NCI-H446 (cell line): ENCODE results near the gene IGSF1.
"Not testable (repeated sequence)": the region's sequence is repeated elsewhere in the genome, so short reads cannot be mapped to it uniquely, and the experiment has no call there.

ENCODE experiments used
- DNase-seq, 2 experiments: peaks; one replicate each; lab custom pipeline; 2025; lab: John Stamatoyannopoulos, UW

The IGSF1 gene

GRCh38 chrX:131270080-131270479 is 19.0 kb downstream of the IGSF1 start:
- DNase-seq, result no peak

GRCh38 chrX:131264665-131265064 is 24.4 kb downstream of the IGSF1 start:
- no peak for DNase-seq

- DNase-seq, result no peak
Measured at GRCh38 chrX:131264053-131264452, 25.1 kb downstream of the IGSF1 start.

- DNase-seq, result no peak
Measured at GRCh38 chrX:131262738-131263679, 26.1 kb downstream of the IGSF1 start.

GRCh38 chrX:131262200-131262599 is 26.9 kb downstream of the IGSF1 start:
- DNase-seq, result no peak

- DNase-seq, result no peak
Measured at GRCh38 chrX:131257367-131257766, 31.7 kb downstream of the IGSF1 start.

GRCh38 chrX:131250984-131251738 is 37.9 kb downstream of the IGSF1 start:
- DNase-seq, result not testable (repeated sequence)

- no peak for DNase-seq
Measured at GRCh38 chrX:131239057-131239456, 50.0 kb downstream of the IGSF1 start.

- DNase-seq, result no peak
Measured at GRCh38 chrX:131237363-131237762, 51.7 kb downstream of the IGSF1 start.

GRCh38 chrX:131235768-131236545 is 53.1 kb downstream of the IGSF1 start:
- no peak for DNase-seq

GRCh38 chrX:131227608-131228007 is 61.5 kb downstream of the IGSF1 start:
- DNase-seq, result no peak

GRCh38 chrX:131226591-131226990 is 62.5 kb downstream of the IGSF1 start:
- DNase-seq, result no peak

- DNase-seq, result no peak
Measured at GRCh38 chrX:131225078-131225477, 64.0 kb downstream of the IGSF1 start.
